ENCODE results near the gene TVP23C. TPM values are rescaled to one million over a fixed set of nuclear protein-coding genes. Genes with fewer than 3 reads are reported as not detected.

TVP23C gene
- total and polyA plus RNA-seq, 7 experiments from 2014 or later, result 4.6 to 25.6 (median 13.1) TPM

DNA sequence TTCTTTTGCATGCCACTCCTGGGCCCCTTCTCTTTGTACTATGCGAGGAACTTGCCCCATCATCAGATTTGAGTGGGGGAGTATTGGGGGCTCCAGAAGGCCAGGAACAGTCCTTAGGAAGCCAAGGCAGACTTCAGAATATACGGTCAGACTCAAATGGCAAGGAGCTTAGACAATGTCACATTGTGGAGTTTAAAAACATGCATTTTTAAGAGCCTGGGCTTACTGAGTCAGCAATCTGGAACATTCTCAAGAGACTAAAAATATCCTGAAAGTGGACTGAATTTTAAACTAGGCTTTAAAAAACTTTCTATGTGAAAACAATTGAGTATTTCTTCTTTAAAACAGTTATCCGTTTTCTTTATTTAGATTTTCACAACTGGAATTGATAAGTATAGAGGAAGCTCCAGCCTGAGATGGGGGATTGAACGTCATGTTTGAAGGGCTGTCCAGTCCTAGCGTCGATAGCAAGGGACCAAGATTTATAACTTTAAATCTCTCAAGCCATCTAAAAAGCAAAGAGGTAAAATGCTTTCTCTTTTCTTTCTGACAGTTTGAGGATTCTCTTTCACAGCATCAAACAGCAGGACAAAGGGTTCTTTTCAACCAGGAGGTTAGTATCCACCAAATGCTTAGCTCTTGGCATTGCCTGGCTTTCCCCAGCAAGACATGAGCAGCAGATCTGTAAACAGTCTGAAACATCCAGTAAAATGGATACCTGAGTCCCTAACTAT, 50.1 kb downstream of the TVP23C start:
- no peak overlapping the region for H3K27ac Mint-ChIP-seq

DNA sequence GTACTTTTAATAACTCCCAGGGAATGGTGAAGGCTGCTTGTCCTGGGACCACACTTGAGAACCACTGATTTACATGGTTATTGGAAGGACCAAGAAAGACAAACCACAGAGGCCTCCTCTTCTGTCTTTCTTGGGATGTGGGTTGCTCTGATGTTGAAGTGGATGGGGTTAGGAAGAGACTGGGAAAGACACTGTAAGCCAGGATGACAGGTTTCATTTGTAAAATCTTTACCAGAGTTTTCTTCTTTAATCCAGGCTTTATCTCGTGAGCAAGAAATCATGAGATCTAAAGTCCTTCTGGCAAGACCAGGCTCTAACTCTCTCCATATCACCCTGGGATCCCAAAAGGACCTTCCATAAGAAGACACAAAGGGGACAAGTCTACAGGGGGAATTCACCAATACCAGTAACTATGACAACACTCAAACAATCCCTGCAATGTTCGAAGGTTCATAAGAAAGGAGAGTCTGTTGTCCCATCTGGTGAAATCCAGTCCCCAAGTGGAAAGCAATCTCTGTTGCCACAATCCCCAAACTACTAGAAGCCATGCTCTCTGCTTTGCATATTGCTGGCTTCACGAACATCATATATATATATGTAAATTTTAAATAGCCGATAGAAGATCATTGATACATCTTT, 51.1 kb downstream of the TVP23C start:
- no peak overlapping the region for H3K27ac ChIP-seq (ENCODE audit: low read depth, low read length)
- no peaks in the 10 kb centered on the region for H3K27me3 ChIP-seq (ENCODE audit: control insufficient read depth in 2 of 2, insufficient read depth in 2 of 2, low read length in 2 of 2)
- H3K9me3 ChIP-seq (ENCODE audit: control insufficient read depth in 2 of 3, low read length in 3 of 3), result no peaks in the 10 kb centered on the region
- Mint-ChIP-seq H3K36me3 (peaks cover 18 to 72% (median 43%) of the 10 kb centered on the region in 5 donors), H3K27me3 (no peaks in the 10 kb centered on the region), H3K4me1 (peaks cover 0 to 4% (median 0%) of the 10 kb centered on the region in 7 donors), H3K4me3 (no peak overlapping the region), H3K9me3 (no peaks in the 10 kb centered on the region), H3K27ac (no peak overlapping the region)
- POLR2A ChIA-PET, result no interaction called here
- CTCF ChIA-PET, result no interaction called here
- no peak overlapping the region for H3K4me3 ChIP-seq (ENCODE audit: low read length)
- intact Hi-C loops (cut with micrococcal nuclease), result no loop called here
- no peak for ATAC-seq
- no peaks in the 10 kb centered on the region for H3K4me1 ChIP-seq (ENCODE audit: control insufficient read depth in 2 of 2, insufficient read depth in 2 of 2, low read length in 2 of 2)
- peaks cover 0 to 8% (median 0%) of the 10 kb centered on the region in 3 experiments for H3K36me3 ChIP-seq (ENCODE audit: control insufficient read depth in 2 of 3, insufficient read depth in 3 of 3, low read length in 3 of 3)
- no peak for DNase-seq

More for the DNA sequence above, 50.1 kb downstream of the TVP23C start:
- no peaks in the 10 kb centered on the region for H3K9me3 Mint-ChIP-seq
- no peaks in the 10 kb centered on the region for H3K27me3 Mint-ChIP-seq
- Histone ChIP-seq H3K36me3 (ENCODE audit: control insufficient read depth in 2 of 3, insufficient read depth in 3 of 3, low read length in 3 of 3) (peaks cover 0 to 8% (median 0%) of the 10 kb centered on the region in 3 experiments), H3K4me1 (ENCODE audit: control insufficient read depth in 2 of 2, insufficient read depth in 2 of 2, low read length in 2 of 2) (no peaks in the 10 kb centered on the region), H3K27ac (ENCODE audit: low read depth, low read length) (no peak overlapping the region), H3K9me3 (ENCODE audit: control insufficient read depth in 2 of 3, low read length in 3 of 3) (no peaks in the 10 kb centered on the region), H3K27me3 (ENCODE audit: control insufficient read depth in 2 of 2, insufficient read depth in 2 of 2, low read length in 2 of 2) (no peaks in the 10 kb centered on the region), H3K4me3 (ENCODE audit: low read length) (no peak overlapping the region)
- DNase-seq (no peak), ATAC-seq (no peak)
- H3K4me3 Mint-ChIP-seq, result no peak overlapping the region
- ChIA-PET CTCF (no interaction called here), POLR2A (no interaction called here)
- H3K4me1 Mint-ChIP-seq, result peaks cover 0 to 4% (median 0%) of the 10 kb centered on the region in 7 donors
- intact Hi-C loops (cut with micrococcal nuclease), result no loop called here
- peaks cover 19 to 69% (median 41%) of the 10 kb centered on the region in 5 donors for H3K36me3 Mint-ChIP-seq

DNA sequence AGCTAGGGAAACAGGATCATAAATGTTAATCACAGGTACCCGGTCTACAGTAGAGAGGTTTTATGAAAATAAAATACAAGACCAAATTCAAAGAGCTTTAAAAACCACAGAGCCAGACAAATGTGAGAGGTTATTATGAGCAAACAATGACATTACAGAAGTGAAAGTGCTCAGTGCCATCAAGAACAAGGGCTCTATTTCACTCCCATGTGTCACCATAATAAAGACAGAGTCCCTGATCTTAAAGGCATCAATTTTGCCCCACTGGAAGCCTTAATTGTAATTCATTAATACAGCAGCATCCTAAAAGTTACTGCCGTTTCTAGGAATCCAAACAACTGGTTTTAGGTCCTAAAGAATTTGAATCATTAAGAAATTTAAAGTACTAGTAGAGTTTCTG, 52.1 kb downstream of the TVP23C start:
- no peak overlapping the region for H3K4me3 ChIP-seq (ENCODE audit: low read length)
- Mint-ChIP-seq H3K27ac (no peak overlapping the region), H3K4me1 (peaks cover 0 to 4% (median 0%) of the 10 kb centered on the region in 7 donors), H3K36me3 (peaks cover 16 to 73% (median 44%) of the 10 kb centered on the region in 5 donors), H3K9me3 (no peaks in the 10 kb centered on the region), H3K4me3 (no peak overlapping the region), H3K27me3 (no peaks in the 10 kb centered on the region)
- intact Hi-C loops (cut with micrococcal nuclease), result no loop called here
- no peaks in the 10 kb centered on the region for H3K4me1 ChIP-seq (ENCODE audit: control insufficient read depth in 2 of 2, insufficient read depth in 2 of 2, low read length in 2 of 2)
- CTCF ChIA-PET, result no interaction called here
- H3K36me3 ChIP-seq (ENCODE audit: control insufficient read depth in 2 of 3, insufficient read depth in 3 of 3, low read length in 3 of 3), result peaks cover 0 to 3% (median 0%) of the 10 kb centered on the region in 3 experiments
- no peak overlapping the region for H3K27ac ChIP-seq (ENCODE audit: low read depth, low read length)
- no peak for DNase-seq
- no peaks in the 10 kb centered on the region for H3K9me3 ChIP-seq (ENCODE audit: control insufficient read depth in 2 of 3, low read length in 3 of 3)
- no peaks in the 10 kb centered on the region for H3K27me3 ChIP-seq (ENCODE audit: control insufficient read depth in 2 of 2, insufficient read depth in 2 of 2, low read length in 2 of 2)
- no peak for ATAC-seq
- POLR2A ChIA-PET, result no interaction called here

DNA sequence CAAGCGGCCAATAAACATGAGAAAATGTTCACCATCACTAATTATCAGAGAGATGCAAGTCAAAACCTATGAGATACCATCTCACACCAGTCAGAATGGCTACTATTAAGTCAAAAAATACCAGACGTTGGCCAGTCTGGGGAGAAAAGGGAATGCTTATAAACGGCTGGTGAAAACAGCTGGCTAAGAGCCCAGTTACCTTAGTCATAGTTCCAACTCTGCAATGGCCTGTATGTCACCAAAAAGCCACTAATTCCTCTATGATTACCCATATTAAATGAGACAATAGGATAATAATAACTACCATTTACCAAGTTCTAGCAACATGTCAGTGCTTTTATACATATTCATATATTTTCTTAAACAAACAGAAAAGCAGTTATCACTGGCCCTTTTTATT, 52.9 kb downstream of the TVP23C start:
- no peak for ATAC-seq
- H3K27me3 ChIP-seq (ENCODE audit: control insufficient read depth in 2 of 2, insufficient read depth in 2 of 2, low read length in 2 of 2), result no peaks in the 10 kb centered on the region
- H3K4me3 Mint-ChIP-seq, result no peak overlapping the region
- H3K27me3 Mint-ChIP-seq, result no peaks in the 10 kb centered on the region
- no peak overlapping the region for H3K27ac Mint-ChIP-seq
- H3K4me3 ChIP-seq (ENCODE audit: low read length), result no peak overlapping the region
- ChIA-PET CTCF (no interaction called here), POLR2A (no interaction called here)
- H3K36me3 Mint-ChIP-seq, result peaks cover 9 to 66% (median 36%) of the 10 kb centered on the region in 5 donors
- DNase-seq, result no peak
- no peaks in the 10 kb centered on the region for H3K4me1 ChIP-seq (ENCODE audit: control insufficient read depth in 2 of 2, insufficient read depth in 2 of 2, low read length in 2 of 2)
- H3K36me3 ChIP-seq (ENCODE audit: control insufficient read depth in 2 of 3, insufficient read depth in 3 of 3, low read length in 3 of 3), result no peaks in the 10 kb centered on the region
- no peak overlapping the region for H3K27ac ChIP-seq (ENCODE audit: low read depth, low read length)
- intact Hi-C loops (cut with micrococcal nuclease), result no loop called here
- H3K4me1 Mint-ChIP-seq, result peaks cover 0 to 4% (median 0%) of the 10 kb centered on the region in 7 donors
- H3K9me3 Mint-ChIP-seq, result no peaks in the 10 kb centered on the region
- no peaks in the 10 kb centered on the region for H3K9me3 ChIP-seq (ENCODE audit: control insufficient read depth in 2 of 3, low read length in 3 of 3)

DNA sequence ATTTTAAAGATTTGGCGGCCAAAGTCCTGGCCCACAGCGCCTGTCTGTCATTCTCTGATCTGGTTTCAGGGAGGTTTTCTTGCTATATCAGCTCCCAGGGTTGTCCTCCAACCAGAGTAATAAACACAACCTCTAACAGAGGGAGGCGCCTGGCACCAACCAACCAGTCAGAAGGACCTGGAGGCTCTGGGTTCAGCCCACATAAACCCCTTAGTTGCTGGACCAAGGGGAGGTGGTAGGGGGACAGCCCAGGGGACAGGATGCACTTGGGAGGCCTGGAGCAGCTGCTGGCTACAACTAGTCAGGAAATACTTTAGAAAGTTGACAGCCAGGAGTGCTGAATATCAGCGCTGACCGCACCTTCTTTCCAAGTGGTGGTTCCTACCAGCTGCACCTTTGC, 54.2 kb downstream of the TVP23C start:
- intact Hi-C loops (cut with micrococcal nuclease), result no loop called here
- no peak for ATAC-seq
- no peak for DNase-seq
- no peaks in the 10 kb centered on the region for H3K36me3 ChIP-seq (ENCODE audit: control insufficient read depth in 2 of 3, insufficient read depth in 3 of 3, low read length in 3 of 3)
- no peak overlapping the region for H3K4me3 Mint-ChIP-seq
- ChIA-PET POLR2A (no interaction called here), CTCF (no interaction called here)
- peaks cover 0 to 4% (median 0%) of the 10 kb centered on the region in 7 donors for H3K4me1 Mint-ChIP-seq
- H3K9me3 Mint-ChIP-seq, result no peaks in the 10 kb centered on the region
- H3K9me3 ChIP-seq (ENCODE audit: control insufficient read depth in 2 of 3, low read length in 3 of 3), result no peaks in the 10 kb centered on the region
- H3K36me3 Mint-ChIP-seq, result peaks cover 6 to 57% (median 28%) of the 10 kb centered on the region in 5 donors
- no peak overlapping the region for H3K27ac ChIP-seq (ENCODE audit: low read depth, low read length)
- no peaks in the 10 kb centered on the region for H3K27me3 ChIP-seq (ENCODE audit: control insufficient read depth in 2 of 2, insufficient read depth in 2 of 2, low read length in 2 of 2)
- H3K4me1 ChIP-seq (ENCODE audit: control insufficient read depth in 2 of 2, insufficient read depth in 2 of 2, low read length in 2 of 2), result no peaks in the 10 kb centered on the region
- no peaks in the 10 kb centered on the region for H3K27me3 Mint-ChIP-seq
- H3K4me3 ChIP-seq (ENCODE audit: low read length), result no peak overlapping the region
- H3K27ac Mint-ChIP-seq, result no peak overlapping the region

DNA sequence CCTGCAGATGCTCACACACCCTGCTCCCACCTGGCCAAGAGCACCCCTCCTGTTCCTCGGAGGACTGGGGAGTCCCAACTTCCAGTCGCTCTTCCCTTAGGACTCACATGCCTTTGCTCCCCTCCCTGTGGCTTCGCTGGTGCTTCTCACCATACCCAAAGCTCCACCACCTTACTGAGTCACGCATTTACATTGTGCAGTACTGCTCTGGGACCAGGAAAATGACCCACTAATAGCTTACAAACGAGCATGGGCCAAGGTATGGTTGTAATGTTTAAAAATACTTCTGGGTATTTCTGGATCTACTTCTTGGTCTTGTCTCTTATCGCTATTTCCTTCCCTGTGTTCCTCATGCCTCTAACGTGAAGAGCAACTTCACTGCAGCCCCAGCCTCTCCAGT, 54.8 kb downstream of the TVP23C start:
- H3K9me3 Mint-ChIP-seq, result no peaks in the 10 kb centered on the region
- ATAC-seq (no peak), DNase-seq (no peak)
- H3K27me3 Mint-ChIP-seq, result no peaks in the 10 kb centered on the region
- no peak overlapping the region for H3K27ac Mint-ChIP-seq
- no peak overlapping the region for H3K4me3 ChIP-seq (ENCODE audit: low read length)
- no peaks in the 10 kb centered on the region for H3K9me3 ChIP-seq (ENCODE audit: control insufficient read depth in 2 of 3, low read length in 3 of 3)
- ChIA-PET POLR2A (no interaction called here), CTCF (no interaction called here)
- no peaks in the 10 kb centered on the region for H3K27me3 ChIP-seq (ENCODE audit: control insufficient read depth in 2 of 2, insufficient read depth in 2 of 2, low read length in 2 of 2)
- no peaks in the 10 kb centered on the region for H3K4me1 ChIP-seq (ENCODE audit: control insufficient read depth in 2 of 2, insufficient read depth in 2 of 2, low read length in 2 of 2)
- no peaks in the 10 kb centered on the region for H3K36me3 ChIP-seq (ENCODE audit: control insufficient read depth in 2 of 3, insufficient read depth in 3 of 3, low read length in 3 of 3)
- intact Hi-C loops (cut with micrococcal nuclease), result no loop called here
- no peak overlapping the region for H3K4me3 Mint-ChIP-seq
- H3K4me1 Mint-ChIP-seq, result peaks cover 0 to 4% (median 3%) of the 10 kb centered on the region in 7 donors
- H3K36me3 Mint-ChIP-seq, result peaks cover 6 to 55% (median 28%) of the 10 kb centered on the region in 5 donors
- H3K27ac ChIP-seq (ENCODE audit: low read depth, low read length), result no peak overlapping the region

DNA sequence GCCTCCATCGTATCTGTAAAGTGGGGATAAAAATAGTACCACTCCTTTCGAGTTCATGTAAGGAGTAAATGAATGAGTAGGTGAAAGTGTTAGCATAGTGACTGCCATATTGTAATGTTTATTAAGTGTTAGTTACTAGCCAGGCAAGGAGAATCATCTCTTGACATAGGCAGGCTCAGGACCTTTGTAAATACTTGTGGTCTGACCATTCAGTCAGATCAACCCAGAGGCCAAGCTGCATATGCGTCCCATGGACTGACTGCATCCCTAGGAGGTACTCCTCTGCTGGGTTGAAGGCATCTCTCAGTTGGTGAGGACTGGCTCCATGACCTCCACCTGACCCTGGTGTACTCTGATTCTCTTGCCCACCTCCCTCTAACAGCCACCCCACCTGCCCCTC, 55.4 kb downstream of the TVP23C start:
- intact Hi-C loops (cut with micrococcal nuclease), result no loop called here
- no peak for ATAC-seq
- ChIA-PET CTCF (no interaction called here), POLR2A (no interaction called here)
- Histone ChIP-seq H3K36me3 (ENCODE audit: control insufficient read depth in 2 of 3, insufficient read depth in 3 of 3, low read length in 3 of 3) (no peaks in the 10 kb centered on the region), H3K27ac (ENCODE audit: low read depth, low read length) (no peak overlapping the region), H3K4me1 (ENCODE audit: control insufficient read depth in 2 of 2, insufficient read depth in 2 of 2, low read length in 2 of 2) (no peaks in the 10 kb centered on the region), H3K27me3 (ENCODE audit: control insufficient read depth in 2 of 2, insufficient read depth in 2 of 2, low read length in 2 of 2) (no peaks in the 10 kb centered on the region), H3K4me3 (ENCODE audit: low read length) (no peak overlapping the region), H3K9me3 (ENCODE audit: control insufficient read depth in 2 of 3, low read length in 3 of 3) (no peaks in the 10 kb centered on the region)
- no peak overlapping the region for H3K4me3 Mint-ChIP-seq
- no peak for DNase-seq
- no peaks in the 10 kb centered on the region for H3K9me3 Mint-ChIP-seq
- H3K27ac Mint-ChIP-seq, result peak overlapping the region in 1 of 9 donors; percentile 9
- H3K27me3 Mint-ChIP-seq, result no peaks in the 10 kb centered on the region
- H3K4me1 Mint-ChIP-seq, result peaks cover 2 to 8% (median 5%) of the 10 kb centered on the region in 7 donors
- peaks cover 6 to 51% (median 28%) of the 10 kb centered on the region in 5 donors for H3K36me3 Mint-ChIP-seq

Measured in naive thymus-derived CD4-positive, alpha-beta T cell (primary cell).